Activated T-helper 1 cell treated with anti-CD3 and anti-CD28 coated beads, Interleukin-12 subunit alpha, Interleukin-12 subunit beta, Interleukin-2, Interleukin-4 antibody, amounts not matched to agents 30 ng/mL and 10 ng/mL and 1 ng/mL, durations not matched to agents 14 hours and 24 hours and 36 hours (primary cell): ENCODE measurements around the gene RFX7. TPM values are rescaled to one million over a fixed set of nuclear protein-coding genes. Genes with fewer than 3 reads are reported as not detected.
"Not testable (repeated sequence)": the region's sequence is repeated elsewhere in the genome, so short reads cannot be mapped to it uniquely, and the experiment has no call there.

Experiments used
- DNase-seq: peaks from one replicate; pipeline ENCODE4 v3.0.0; 2021; ENCODE audit warnings: low spot score
- H3K27ac Mint-ChIP-seq: one replicate; pipeline ENCODE4 v1.8.0; 2021; ENCODE audit warnings: mild to moderate bottlenecking, mixed read lengths
- H3K27me3 Mint-ChIP-seq: one replicate; pipeline ENCODE4 v1.8.0; 2022; ENCODE audit warnings: mild to moderate bottlenecking, moderate library complexity, mixed read lengths; ENCODE audit not compliant: insufficient read depth
- H3K36me3 Mint-ChIP-seq: one replicate; pipeline ENCODE4 v1.8.0; 2021; ENCODE audit warnings: low read depth, mixed read lengths
- H3K4me1 Mint-ChIP-seq: one replicate; pipeline ENCODE4 v1.8.0; 2021; ENCODE audit warnings: low read depth, mixed read lengths
- H3K4me3 Mint-ChIP-seq: one replicate; pipeline ENCODE4 v1.8.0; 2021; ENCODE audit warnings: mild to moderate bottlenecking, moderate library complexity, mixed read lengths
- H3K9me3 Mint-ChIP-seq: one replicate; pipeline ENCODE4 v1.8.0; 2021; ENCODE audit warnings: mixed read lengths
- intact Hi-C: fragments of 100-400 bp; cut with micrococcal nuclease; formaldehyde crosslinking; loops from one replicate; pipeline ENCODE4 v1.15.1; 2024
- total RNA-seq: library from RNA; stranded (reverse); gene quantifications from 2 replicates; pipeline ENCODE4 v1.2.3, GENCODE V29; 2022

The RFX7 gene
- total RNA-seq, 1 donor from 2014 or later: 41.7 TPM

- no peak for DNase-seq
- no peaks in the 10 kb centered on the region for H3K9me3 Mint-ChIP-seq
- no peak overlapping the region for H3K27ac Mint-ChIP-seq
- H3K36me3 Mint-ChIP-seq: peaks cover under 1% of the 10 kb centered on the region
- intact Hi-C loops: no loop called here
- no peak overlapping the region for H3K4me3 Mint-ChIP-seq
- peaks cover 38% of the 10 kb centered on the region for H3K4me1 Mint-ChIP-seq
- H3K27me3 Mint-ChIP-seq: no peaks in the 10 kb centered on the region
These were observed 57.7 kb downstream of the RFX7 start for GRCh38 chr15:56185980-56186379.

- H3K27me3 Mint-ChIP-seq: no peaks in the 10 kb centered on the region
- peaks cover 2% of the 10 kb centered on the region for H3K36me3 Mint-ChIP-seq
- H3K27ac Mint-ChIP-seq: no peak overlapping the region
- H3K9me3 Mint-ChIP-seq: no peaks in the 10 kb centered on the region
- intact Hi-C loops: no loop called here
- peaks cover 36% of the 10 kb centered on the region for H3K4me1 Mint-ChIP-seq
- no peak overlapping the region for H3K4me3 Mint-ChIP-seq
- no peak for DNase-seq
These were observed 59.2 kb downstream of the RFX7 start for GRCh38 chr15:56184516-56184915.

- intact Hi-C loops: no loop called here
- Mint-ChIP-seq H3K36me3 (peaks cover 11% of the 10 kb centered on the region), H3K27ac (no peak overlapping the region), H3K4me3 (no peak overlapping the region), H3K4me1 (peaks cover 23% of the 10 kb centered on the region), H3K27me3 (no peaks in the 10 kb centered on the region), H3K9me3 (no peaks in the 10 kb centered on the region)
- DNase-seq: no peak
These were observed 62.8 kb downstream of the RFX7 start for GRCh38 chr15:56180851-56181250.

GRCh38 chr15:56176996-56177395, 66.7 kb downstream of the RFX7 start:
- no peaks in the 10 kb centered on the region for H3K9me3 Mint-ChIP-seq
- H3K4me3 Mint-ChIP-seq: no peak overlapping the region
- intact Hi-C loops: no loop called here
- no peaks in the 10 kb centered on the region for H3K27me3 Mint-ChIP-seq
- peaks cover 32% of the 10 kb centered on the region for H3K4me1 Mint-ChIP-seq
- DNase-seq: no peak
- peaks cover 32% of the 10 kb centered on the region for H3K36me3 Mint-ChIP-seq
- no peak overlapping the region for H3K27ac Mint-ChIP-seq

GRCh38 chr15:56175788-56176187, 67.9 kb downstream of the RFX7 start:
- no peak for DNase-seq
- Mint-ChIP-seq H3K36me3 (peaks cover 41% of the 10 kb centered on the region), H3K9me3 (peaks cover 8% of the 10 kb centered on the region), H3K4me1 (peaks cover 36% of the 10 kb centered on the region), H3K4me3 (no peak overlapping the region), H3K27me3 (no peaks in the 10 kb centered on the region), H3K27ac (peak overlapping the region; percentile 64)
- intact Hi-C loops: no loop called here

GRCh38 chr15:56174649-56175048, 69.0 kb downstream of the RFX7 start:
- H3K4me1 Mint-ChIP-seq: peaks cover 47% of the 10 kb centered on the region
- peaks cover 12% of the 10 kb centered on the region for H3K9me3 Mint-ChIP-seq
- no peak for DNase-seq
- peaks cover 46% of the 10 kb centered on the region for H3K36me3 Mint-ChIP-seq
- intact Hi-C loops: no loop called here
- H3K4me3 Mint-ChIP-seq: no peak overlapping the region
- H3K27me3 Mint-ChIP-seq: no peaks in the 10 kb centered on the region
- H3K27ac Mint-ChIP-seq: peak overlapping the region; percentile 3

- Mint-ChIP-seq H3K9me3 (peaks cover 12% of the 10 kb centered on the region), H3K36me3 (peaks cover 34% of the 10 kb centered on the region), H3K27ac (no peak overlapping the region), H3K4me1 (peaks cover 58% of the 10 kb centered on the region), H3K27me3 (no peaks in the 10 kb centered on the region), H3K4me3 (no peak overlapping the region)
- no peak for DNase-seq
- intact Hi-C loops: loop anchor here (5.0 kb wide), 1 partner anchor 39 kb away; no protein-coding TSS in a partner anchor
These were observed 75.3 kb downstream of the RFX7 start for GRCh38 chr15:56168394-56168793.

- no peaks in the 10 kb centered on the region for H3K9me3 Mint-ChIP-seq
- H3K4me1 Mint-ChIP-seq: peaks cover 52% of the 10 kb centered on the region
- no peaks in the 10 kb centered on the region for H3K27me3 Mint-ChIP-seq
- no peak overlapping the region for H3K27ac Mint-ChIP-seq
- H3K4me3 Mint-ChIP-seq: no peak overlapping the region
- intact Hi-C loops: loop anchor here (5.0 kb wide), 1 partner anchor 42 kb away; no protein-coding TSS in a partner anchor
- DNase-seq: no peak
- peaks cover 10% of the 10 kb centered on the region for H3K36me3 Mint-ChIP-seq
These were observed 78.4 kb downstream of the RFX7 start for GRCh38 chr15:56165234-56165633.

GRCh38 chr15:56160966-56161365, 82.7 kb downstream of the RFX7 start:
- peaks cover under 1% of the 10 kb centered on the region for H3K9me3 Mint-ChIP-seq
- no peak for DNase-seq
- H3K27me3 Mint-ChIP-seq: no peaks in the 10 kb centered on the region
- no peak overlapping the region for H3K27ac Mint-ChIP-seq
- peaks cover 22% of the 10 kb centered on the region for H3K36me3 Mint-ChIP-seq
- H3K4me3 Mint-ChIP-seq: no peak overlapping the region
- peaks cover 33% of the 10 kb centered on the region for H3K4me1 Mint-ChIP-seq
- intact Hi-C loops: no loop called here

GRCh38 chr15:56156877-56157276, 86.8 kb downstream of the RFX7 start:
- DNase-seq: no peak
- H3K4me1 Mint-ChIP-seq: peaks cover 20% of the 10 kb centered on the region
- peaks cover 42% of the 10 kb centered on the region for H3K36me3 Mint-ChIP-seq

GRCh38 chr15:56155278-56155677, 88.4 kb downstream of the RFX7 start:
- intact Hi-C loops: loop anchor here (10.0 kb wide), 1 partner anchor 50 kb away; no protein-coding TSS in a partner anchor
- Mint-ChIP-seq H3K9me3 (peaks cover 43% of the 10 kb centered on the region), H3K36me3 (peaks cover 49% of the 10 kb centered on the region)
- not testable (repeated sequence) for H3K4me1 Mint-ChIP-seq, DNase-seq, H3K4me3 Mint-ChIP-seq, H3K27ac Mint-ChIP-seq, H3K27me3 Mint-ChIP-seq

More at GRCh38 chr15:56156877-56157276, 86.8 kb downstream of the RFX7 start:
- no peaks in the 10 kb centered on the region for H3K27me3 Mint-ChIP-seq
- intact Hi-C loops: loop anchor here (10.0 kb wide), 1 partner anchor 52 kb away; no protein-coding TSS in a partner anchor
- H3K4me3 Mint-ChIP-seq: no peak overlapping the region
- peaks cover 36% of the 10 kb centered on the region for H3K9me3 Mint-ChIP-seq
- no peak overlapping the region for H3K27ac Mint-ChIP-seq

GRCh38 chr15:56154768-56155167, 88.9 kb downstream of the RFX7 start:
- H3K9me3 Mint-ChIP-seq: peaks cover 44% of the 10 kb centered on the region
- H3K4me1 Mint-ChIP-seq, DNase-seq, H3K27me3 Mint-ChIP-seq, H3K4me3 Mint-ChIP-seq, H3K27ac Mint-ChIP-seq: not testable (repeated sequence)
- intact Hi-C loops: loop anchor here (10.0 kb wide), 1 partner anchor 50 kb away; no protein-coding TSS in a partner anchor
- H3K36me3 Mint-ChIP-seq: peaks cover 46% of the 10 kb centered on the region

- intact Hi-C loops: loop anchor here (10.0 kb wide), 1 partner anchor 45 kb away; no protein-coding TSS in a partner anchor
- no peak for DNase-seq
- Mint-ChIP-seq H3K9me3 (peaks cover 39% of the 10 kb centered on the region), H3K36me3 (peaks cover 52% of the 10 kb centered on the region), H3K27me3 (no peaks in the 10 kb centered on the region), H3K27ac (no peak overlapping the region), H3K4me1 (peaks cover 15% of the 10 kb centered on the region), H3K4me3 (no peak overlapping the region)
These were observed 93.5 kb downstream of the RFX7 start for GRCh38 chr15:56150204-56150603.

- Mint-ChIP-seq H3K4me1 (peaks cover 15% of the 10 kb centered on the region), H3K27ac (no peak overlapping the region), H3K4me3 (no peak overlapping the region), H3K9me3 (peaks cover 18% of the 10 kb centered on the region), H3K27me3 (no peaks in the 10 kb centered on the region), H3K36me3 (peaks cover 37% of the 10 kb centered on the region)
- intact Hi-C loops: loop anchor here (5.0 kb wide), 1 partner anchor 49 kb away; no protein-coding TSS in a partner anchor
- no peak for DNase-seq
These were observed 95.6 kb downstream of the RFX7 start for GRCh38 chr15:56148064-56148463.
